DMS114 treated with DMSO at 0.1 percent for 48 hours (cell line): ENCODE data around the gene MSL3B.

ENCODE experiments used
- DNase-seq: peaks from one replicate; lab custom pipeline; 2025; ENCODE audit not compliant: unreplicated experiment; lab: John Stamatoyannopoulos, UW

The MSL3B gene

GRCh38 chr2:233817995-233818638 is 50.1 kb downstream of the MSL3B start:
- no peak for DNase-seq

GRCh38 chr2:233817361-233817911 is 50.8 kb downstream of the MSL3B start:
- no peak for DNase-seq

GRCh38 chr2:233816771-233817170 is 51.4 kb downstream of the MSL3B start:
- no peak for DNase-seq

GRCh38 chr2:233816334-233816733 is 51.9 kb downstream of the MSL3B start:
- no peak for DNase-seq

- DNase-seq, result no peak
These were observed 52.3 kb downstream of the MSL3B start for GRCh38 chr2:233815861-233816260.
